ENCODE data around the gene PLAGL2. TPM values are rescaled to one million over a fixed set of nuclear protein-coding genes. Genes with fewer than 3 reads are reported as not detected.

The PLAGL2 gene
- polyA plus RNA-seq, 1 donor (not counting 4 experiments of a cell fraction or from before 2014, with no cell fraction given) = 4.3 TPM

DNA sequence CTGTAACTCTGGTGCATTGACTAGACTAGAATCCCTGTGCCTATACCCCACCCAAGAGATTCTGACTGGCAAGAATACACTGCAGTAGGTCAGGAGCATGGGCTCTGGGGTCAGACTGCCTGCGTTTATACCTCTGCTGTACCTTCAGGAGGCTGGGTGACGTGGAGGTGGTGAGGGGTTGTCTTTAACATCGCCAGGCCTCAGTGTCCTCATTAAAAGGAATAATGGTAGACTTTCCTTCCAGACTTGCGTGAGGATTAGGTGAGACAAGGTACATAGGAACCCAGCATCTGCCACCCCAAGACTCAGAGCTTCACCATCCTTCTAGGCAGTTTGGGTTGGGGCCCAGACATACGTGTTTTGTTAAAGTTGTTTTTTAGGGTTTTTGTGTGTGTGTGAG is 53.8 kb downstream of the PLAGL2 start:
- Histone ChIP-seq H4K20me1 (ENCODE audit: control insufficient read depth, extremely low read depth, insufficient read depth, low read length) (no peaks in the 10 kb centered on the region), H2AFZ (ENCODE audit: control insufficient read depth, low read length) (no peak overlapping the region), H3K27me3 (ENCODE audit: control insufficient read depth, extremely low read depth, insufficient read depth, low read length) (no peaks in the 10 kb centered on the region), H3K9me1 (ENCODE audit: control insufficient read depth, extremely low read depth, insufficient read depth, low read length) (no peaks in the 10 kb centered on the region), H3K36me3 (ENCODE audit: control insufficient read depth in 2 of 2, extremely low read depth in 1 of 2, insufficient read depth in 2 of 2, low read length in 2 of 2) (peaks cover 25 to 28% of the 10 kb centered on the region in 2 experiments), H3K9ac (ENCODE audit: control insufficient read depth, extremely low read depth, insufficient read depth, low read length) (no peak overlapping the region), H3K27ac (ENCODE audit: control insufficient read depth, insufficient read depth, low read length) (no peak overlapping the region), H3K4me3 (ENCODE audit: control insufficient read depth in 2 of 3, extremely low read depth in 1 of 3, insufficient read depth in 2 of 3, low read depth in 1 of 3, low read length in 3 of 3) (no peak overlapping the region), H3K79me2 (ENCODE audit: control insufficient read depth, insufficient read depth, low read length) (no peaks in the 10 kb centered on the region), H3K9me3 (ENCODE audit: control insufficient read depth, low read depth, low read length) (no peaks in the 10 kb centered on the region), H3K4me2 (ENCODE audit: control insufficient read depth, extremely low read depth, insufficient read depth, low read depth, low read length) (no peak overlapping the region), H3K4me1 (ENCODE audit: control insufficient read depth, extremely low read depth, insufficient read depth, low read length) (no peaks in the 10 kb centered on the region)
- dilution Hi-C loops (cut with MboI; ENCODE audit: extremely low pct_ligation_motif_present, low sequenced_read_pairs) = no loop called here
- no peak for DNase-seq (ENCODE audit: low read depth, low spot score)
- no peak for FAIRE-seq
- no peak for TF ChIP-seq EZH2 (IDR thresholded peaks at IDR 0.05; ENCODE audit: low read length)
- TF ChIP-seq, protein P1, sequence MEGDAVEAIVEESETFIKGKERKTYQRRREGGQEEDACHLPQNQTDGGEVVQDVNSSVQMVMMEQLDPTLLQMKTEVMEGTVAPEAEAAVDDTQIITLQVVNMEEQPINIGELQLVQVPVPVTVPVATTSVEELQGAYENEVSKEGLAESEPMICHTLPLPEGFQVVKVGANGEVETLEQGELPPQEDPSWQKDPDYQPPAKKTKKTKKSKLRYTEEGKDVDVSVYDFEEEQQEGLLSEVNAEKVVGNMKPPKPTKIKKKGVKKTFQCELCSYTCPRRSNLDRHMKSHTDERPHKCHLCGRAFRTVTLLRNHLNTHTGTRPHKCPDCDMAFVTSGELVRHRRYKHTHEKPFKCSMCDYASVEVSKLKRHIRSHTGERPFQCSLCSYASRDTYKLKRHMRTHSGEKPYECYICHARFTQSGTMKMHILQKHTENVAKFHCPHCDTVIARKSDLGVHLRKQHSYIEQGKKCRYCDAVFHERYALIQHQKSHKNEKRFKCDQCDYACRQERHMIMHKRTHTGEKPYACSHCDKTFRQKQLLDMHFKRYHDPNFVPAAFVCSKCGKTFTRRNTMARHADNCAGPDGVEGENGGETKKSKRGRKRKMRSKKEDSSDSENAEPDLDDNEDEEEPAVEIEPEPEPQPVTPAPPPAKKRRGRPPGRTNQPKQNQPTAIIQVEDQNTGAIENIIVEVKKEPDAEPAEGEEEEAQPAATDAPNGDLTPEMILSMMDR (optimal IDR thresholded peaks at IDR 0.05 in 1 of 3, IDR thresholded peaks at IDR 0.05 in 1 of 3, conservative IDR thresholded peaks at IDR 0.05 in 1 of 3; ENCODE audit: extremely low read depth in 1 of 3, insufficient read depth in 2 of 3, low read length in 3 of 3) = no peak

DNA sequence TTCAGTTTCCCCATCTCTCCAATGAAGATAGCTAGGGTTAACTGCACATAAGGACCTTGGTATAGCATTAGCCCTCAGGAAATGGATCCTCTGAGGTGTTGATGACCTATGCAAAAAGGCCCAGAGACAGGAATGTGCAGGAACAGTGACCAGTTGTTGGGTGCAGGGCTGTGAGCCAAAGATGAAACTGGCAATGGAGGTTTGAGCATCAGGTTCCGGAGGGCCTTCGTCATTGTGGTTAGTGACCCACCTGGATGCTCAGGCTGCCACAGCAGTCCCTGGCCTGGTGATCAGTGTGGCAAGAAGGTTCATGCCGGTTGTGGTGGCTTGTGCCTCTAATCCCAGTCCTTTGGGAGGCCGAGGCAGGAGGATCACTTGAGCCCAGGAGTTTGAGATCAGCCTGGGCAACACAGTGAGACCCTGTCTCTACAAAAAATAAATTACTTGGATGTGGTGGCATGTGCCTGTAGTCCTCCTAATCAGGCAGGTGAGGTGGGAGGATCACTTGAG is 54.3 kb downstream of the PLAGL2 start:
- TF ChIP-seq, protein P1 (optimal IDR thresholded peaks at IDR 0.05 in 1 of 3, IDR thresholded peaks at IDR 0.05 in 1 of 3, conservative IDR thresholded peaks at IDR 0.05 in 1 of 3; ENCODE audit: extremely low read depth in 1 of 3, insufficient read depth in 2 of 3, low read length in 3 of 3) = no peak
- TF ChIP-seq EZH2 (IDR thresholded peaks at IDR 0.05; ENCODE audit: low read length) = no peak
- Histone ChIP-seq H3K4me2 (ENCODE audit: control insufficient read depth, extremely low read depth, insufficient read depth, low read depth, low read length) (no peak overlapping the region), H3K36me3 (ENCODE audit: control insufficient read depth in 2 of 2, extremely low read depth in 1 of 2, insufficient read depth in 2 of 2, low read length in 2 of 2) (peaks cover 26 to 29% of the 10 kb centered on the region in 2 experiments), H3K4me1 (ENCODE audit: control insufficient read depth, extremely low read depth, insufficient read depth, low read length) (no peaks in the 10 kb centered on the region), H3K9ac (ENCODE audit: control insufficient read depth, extremely low read depth, insufficient read depth, low read length) (no peak overlapping the region), H3K9me3 (ENCODE audit: control insufficient read depth, low read depth, low read length) (no peaks in the 10 kb centered on the region), H2AFZ (ENCODE audit: control insufficient read depth, low read length) (no peak overlapping the region), H3K27ac (ENCODE audit: control insufficient read depth, insufficient read depth, low read length) (no peak overlapping the region), H3K4me3 (ENCODE audit: control insufficient read depth in 2 of 3, extremely low read depth in 1 of 3, insufficient read depth in 2 of 3, low read depth in 1 of 3, low read length in 3 of 3) (no peak overlapping the region), H3K79me2 (ENCODE audit: control insufficient read depth, insufficient read depth, low read length) (no peaks in the 10 kb centered on the region), H3K9me1 (ENCODE audit: control insufficient read depth, extremely low read depth, insufficient read depth, low read length) (no peaks in the 10 kb centered on the region), H3K27me3 (ENCODE audit: control insufficient read depth, extremely low read depth, insufficient read depth, low read length) (no peaks in the 10 kb centered on the region), H4K20me1 (ENCODE audit: control insufficient read depth, extremely low read depth, insufficient read depth, low read length) (no peaks in the 10 kb centered on the region)
- no peak for FAIRE-seq
- dilution Hi-C loops (cut with MboI; ENCODE audit: extremely low pct_ligation_motif_present, low sequenced_read_pairs) = no loop called here
- DNase-seq (ENCODE audit: low read depth, low spot score) = no peak
